Heart left ventricle (tissue), 13 donors: ENCODE results near the gene YWHAE.

Source experiments
- CTCF ChIP-seq, 12 donors: fragments of 200-600 bp; sonication (generic) in 4 of 12; IDR thresholded peaks; one replicate each; pipeline versions ENCODE4 v1.5.0 to v1.8.0; 2018 to 2022; ENCODE audit warnings: antibody characterized with exemption in 12 of 12, mild to moderate bottlenecking in 5 of 12
- POLR2A ChIP-seq, 2 donors: fragments of 450-650 bp; IDR thresholded peaks; one replicate each; pipeline ENCODE4 v1.6.1; 2017; ENCODE audit warnings: antibody characterized with exemption in 2 of 2, mild to moderate bottlenecking in 2 of 2, moderate library complexity in 2 of 2
- donor health status: ischemic (EF 13 %, LVEDD 7.1; RV severe dilation, severe dysfunction).
- donor health status: DM: no; HTN: yes; CAD: no.
- donor health status: DM: no; HTN: no; CAD: no.
- donor health status: ischemic (EF 25% LVEDD 6.9; RV normal size, moderate dysfunction).
- donor health status: ischemic (EF 25% LVEDD 5.7; RV mildly dilated, moderate dysfunction).
- donor health status: ischemic (EF 35%, LVEDD 5.7; RV mildly dilated, moderate dysfunction).
- donor health status: nonischemic (EF 11% LVEDD 7.7; RV severe dilation, severe dysfunction).
- donor health status: DM: yes; HTN: yes; CAD: no.
- donor health status: PGD.
- donor health status: ischemic (EF 29% LVEDD 5.4; RV normal size, mild dysfunction).
- donor health status: nonischemic (EF 23%, LVEDD 6.1; RV moderate dilation, normal function).

GRCh38 chr17:1340371-1340770, 59.7 kb downstream of the YWHAE start:
- TF ChIP-seq CTCF (IDR thresholded peaks at IDR 0.05) = no peak
- no peak for TF ChIP-seq POLR2A (IDR thresholded peaks at IDR 0.05)
